HG02938 (cell line): ENCODE results near the gene TP63.

Experiments used
- ATAC-seq: cut with Tn5 transposase; IDR thresholded peaks from one replicate; pipeline ENCODE4 v1.9.1; 2021; ENCODE audit warnings: mild to moderate bottlenecking, moderate library complexity; ENCODE audit not compliant: unreplicated experiment

TP63 gene

GRCh38 chr3:189806171-189806951 lies 175.2 kb downstream of the TP63 start:
- ATAC-seq, result no peak

- ATAC-seq, result no peak
Observed at GRCh38 chr3:189808246-189809007, 177.2 kb downstream of the TP63 start.

- no peak for ATAC-seq
Observed at GRCh38 chr3:189809583-189809982, 178.4 kb downstream of the TP63 start.

GRCh38 chr3:189812806-189813465 lies 181.7 kb downstream of the TP63 start:
- ATAC-seq, result no peak

- ATAC-seq, result no peak
Observed at GRCh38 chr3:189813647-189814240, 182.6 kb downstream of the TP63 start.

- peak; percentile 92 for ATAC-seq
Observed at GRCh38 chr3:189820365-189820720, 189.2 kb downstream of the TP63 start.

DNA sequence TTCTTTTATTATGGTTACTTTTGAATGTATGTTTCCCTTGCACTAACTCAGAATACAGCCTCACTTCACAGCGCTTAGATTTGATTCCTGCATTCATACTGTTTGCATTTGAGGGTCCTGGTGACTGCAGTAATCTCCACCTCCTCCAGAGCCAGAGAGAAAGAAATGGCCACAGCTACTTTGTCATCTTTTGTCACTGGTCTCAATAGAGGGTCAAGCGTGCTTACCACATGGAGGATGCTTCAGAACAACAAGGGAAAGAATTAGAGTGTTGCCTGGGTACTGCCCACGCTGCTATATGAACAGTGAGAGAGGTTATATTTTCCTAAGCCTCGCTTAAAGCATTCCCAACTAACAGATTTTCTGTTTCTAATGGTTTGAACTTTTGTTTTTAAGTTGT lies 190.1 kb downstream of the TP63 start:
- ATAC-seq, result no peak

DNA sequence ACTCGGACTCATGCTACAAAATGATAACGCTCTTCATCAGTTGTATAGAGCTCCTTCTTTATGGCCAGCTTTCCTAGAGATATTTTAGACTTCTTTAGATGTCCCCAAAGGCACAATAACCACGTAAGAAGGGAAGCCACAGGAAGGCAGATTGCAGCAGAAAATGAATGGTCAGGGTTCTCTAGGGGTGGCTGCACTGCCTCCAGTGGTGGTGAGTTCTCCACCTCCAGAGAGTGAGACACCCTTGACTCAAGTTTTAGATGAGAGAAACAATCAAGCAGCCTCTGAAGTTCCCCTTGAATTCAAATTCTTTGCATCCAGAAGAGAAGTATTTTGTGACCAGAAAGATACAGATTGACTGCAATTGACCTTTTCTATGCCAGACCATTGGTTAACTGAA lies 191.5 kb downstream of the TP63 start:
- no peak for ATAC-seq

DNA sequence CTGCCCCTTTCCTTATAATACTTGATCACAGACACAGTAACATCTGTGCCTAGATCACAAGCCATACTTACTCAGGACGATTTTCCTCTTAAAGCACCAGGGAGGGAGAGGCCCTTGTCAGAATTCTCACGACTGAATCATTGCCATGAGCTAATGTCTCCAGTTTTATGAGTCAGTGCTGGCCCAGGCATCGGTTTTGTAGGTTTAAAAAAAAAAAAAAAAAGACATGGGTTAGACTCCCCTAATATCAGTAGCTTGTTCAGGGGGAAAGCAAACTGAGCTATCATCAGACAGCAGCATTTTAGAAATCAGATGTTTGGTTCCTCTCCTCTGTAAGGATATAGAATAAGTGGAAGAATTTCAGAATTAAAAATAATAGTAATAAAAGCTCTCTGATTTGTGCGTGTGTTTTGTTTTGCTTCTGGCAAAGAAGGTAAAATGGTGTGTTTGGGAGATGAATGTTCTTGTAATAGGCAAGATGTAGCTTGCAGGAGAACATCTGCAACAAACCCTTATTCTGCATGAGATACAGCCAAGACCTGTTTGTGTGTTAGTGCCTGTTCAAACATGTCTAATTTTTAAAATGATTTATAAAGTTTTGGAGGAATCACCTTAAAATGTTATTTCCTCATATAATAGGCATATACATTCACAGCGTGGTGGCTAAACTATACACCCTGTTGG lies 193.6 kb downstream of the TP63 start:
- ATAC-seq, result no peak

DNA sequence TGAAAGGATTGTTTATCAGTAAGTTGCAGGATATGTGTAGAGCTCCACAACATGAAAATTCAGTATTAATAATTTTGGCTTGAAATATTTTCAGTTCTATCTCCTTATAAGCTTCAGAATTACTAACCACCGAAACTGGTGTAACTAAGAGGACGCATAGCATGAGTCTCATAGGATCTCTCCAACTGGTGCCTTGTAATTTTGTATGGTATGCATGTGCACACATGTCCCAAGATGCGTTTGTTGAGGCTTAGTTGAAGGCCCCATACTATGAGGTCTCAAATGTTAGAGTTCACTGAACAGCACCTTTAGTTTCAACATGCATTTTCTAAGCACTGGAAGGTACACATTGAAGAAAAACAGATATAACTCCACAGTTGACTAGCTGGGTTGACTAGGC lies 195.4 kb downstream of the TP63 start:
- no peak for ATAC-seq

GRCh38 chr3:189827108-189827507 lies 195.9 kb downstream of the TP63 start:
- ATAC-seq, result no peak

- ATAC-seq, result no peak
Observed at GRCh38 chr3:189830401-189830800, 199.2 kb downstream of the TP63 start.

- ATAC-seq, result no peak
Observed at GRCh38 chr3:189833266-189833665, 202.1 kb downstream of the TP63 start.

- ATAC-seq, result no peak
Observed at GRCh38 chr3:189833996-189834395, 202.8 kb downstream of the TP63 start.

DNA sequence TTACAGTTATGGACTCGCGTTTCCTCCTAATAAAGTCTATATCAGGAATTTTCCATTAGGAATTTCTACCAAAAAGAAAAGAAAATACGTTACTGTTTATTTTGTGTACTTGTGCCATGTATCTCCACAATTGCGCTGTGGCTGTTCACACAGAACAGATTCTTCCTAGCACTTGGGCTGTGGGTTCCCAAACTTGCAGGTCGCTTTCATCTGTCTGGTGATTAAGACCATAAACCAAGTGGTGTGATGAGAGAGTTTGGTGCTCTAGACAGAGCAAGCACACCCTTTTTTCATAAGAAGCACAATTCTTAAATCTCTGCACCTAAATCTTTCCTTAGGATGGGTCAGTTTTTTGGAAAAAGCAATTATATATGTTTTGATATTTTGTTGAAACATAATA lies 203.3 kb downstream of the TP63 start:
- no peak for ATAC-seq

GRCh38 chr3:189836795-189837194 lies 205.6 kb downstream of the TP63 start:
- ATAC-seq, result no peak

- ATAC-seq, result no peak
Observed at GRCh38 chr3:189838291-189838690, 207.1 kb downstream of the TP63 start.

GRCh38 chr3:189839576-189839975 lies 208.4 kb downstream of the TP63 start:
- no peak for ATAC-seq

- peak; percentile 74 for ATAC-seq
Observed at GRCh38 chr3:189841473-189842205, 210.4 kb downstream of the TP63 start.
